Body of pancreas (tissue), 4 donors: ENCODE results near the gene SKOR1. TPM values are rescaled to one million over a fixed set of nuclear protein-coding genes. Genes with fewer than 3 reads are reported as not detected.

Source experiments
- ATAC-seq: fragments of 150-250 bp; one replicate; pipeline ENCODE4 v1.9.1; 2016
- DNase-seq, 4 donors: peaks; one replicate each; pipeline ENCODE4 v3.0.0-alpha.2; 2019
- H3K27ac ChIP-seq, 4 donors: fragments of 200-600 bp; sonication (generic); 1 replicate in 3 of 4; 2 replicates in 1 of 4; pipeline versions ENCODE4 v1.5.1 to v1.6.1; 2016 to 2019; ENCODE audit warnings: mild to moderate bottlenecking in 1 of 4, mixed read lengths in 1 of 4, moderate library complexity in 1 of 4
- H3K27me3 ChIP-seq, 2 donors: fragments of 200-600 bp; sonication (generic); one replicate each; pipeline ENCODE4 v1.6.0; 2016; ENCODE audit warnings: mild to moderate bottlenecking in 1 of 2
- H3K36me3 ChIP-seq, 2 donors: fragments of 200-600 bp; sonication (generic); replicated peaks in 1 of 2; 2 replicates each; pipeline ENCODE4 v1.5.1; 2016; ENCODE audit warnings: low read depth in 2 of 2; ENCODE audit not compliant: insufficient read depth in 1 of 2
- H3K4me1 ChIP-seq: fragments of 200-600 bp; sonication (generic); one replicate; pipeline ENCODE4 v1.6.0; 2016
- H3K4me3 ChIP-seq, 2 donors: fragments of 200-600 bp; sonication (generic); 1 replicate in 1 of 2; 2 replicates in 1 of 2; pipeline ENCODE4 v1.5.1; 2016 to 2019
- H3K9me3 ChIP-seq, 3 donors: fragments of 200-600 bp; sonication (generic); 1 replicate in 2 of 3; 2 replicates in 1 of 3; pipeline ENCODE4 v1.5.1; 2016
- POLR2A ChIP-seq, 3 donors: fragments of 450-650 bp; IDR thresholded peaks; one replicate each; pipeline ENCODE4 v1.6.1; 2016; ENCODE audit warnings: antibody characterized with exemption in 3 of 3, mild to moderate bottlenecking in 2 of 3
- WGBS, 2 donors: methylation state at CpG; one replicate each; pipeline ENCODE4 v1.1.5; 2017; 5-methylcytosine and 5-hydroxymethylcytosine counted together
- intact Hi-C: fragments of 100-400 bp; cut with DNase I; formaldehyde crosslinking; loops from one replicate; pipeline ENCODE4 v1.15.1; 2023
- total RNA-seq, 2 donors: library from RNA; depleted of rRNA; stranded (reverse); fragments of >200 nt; gene quantifications; one replicate each; pipeline ENCODE4 v1.1.0, GENCODE V29; 2016
- TF ChIP-seq, protein P1 (sequence below), 7 experiments: fragments of 450-650 bp in 4 of 7; fragments of 200-600 bp in 3 of 7; sonication (generic) in 3 of 7; IDR thresholded peaks; one replicate each; pipeline ENCODE4 v1.5.1; 2016 to 2019; ENCODE audit warnings: antibody characterized with exemption in 7 of 7

The SKOR1 gene
- total RNA-seq, 2 donors from 2014 or later, result under 0.01 to 0.78 TPM

DNA sequence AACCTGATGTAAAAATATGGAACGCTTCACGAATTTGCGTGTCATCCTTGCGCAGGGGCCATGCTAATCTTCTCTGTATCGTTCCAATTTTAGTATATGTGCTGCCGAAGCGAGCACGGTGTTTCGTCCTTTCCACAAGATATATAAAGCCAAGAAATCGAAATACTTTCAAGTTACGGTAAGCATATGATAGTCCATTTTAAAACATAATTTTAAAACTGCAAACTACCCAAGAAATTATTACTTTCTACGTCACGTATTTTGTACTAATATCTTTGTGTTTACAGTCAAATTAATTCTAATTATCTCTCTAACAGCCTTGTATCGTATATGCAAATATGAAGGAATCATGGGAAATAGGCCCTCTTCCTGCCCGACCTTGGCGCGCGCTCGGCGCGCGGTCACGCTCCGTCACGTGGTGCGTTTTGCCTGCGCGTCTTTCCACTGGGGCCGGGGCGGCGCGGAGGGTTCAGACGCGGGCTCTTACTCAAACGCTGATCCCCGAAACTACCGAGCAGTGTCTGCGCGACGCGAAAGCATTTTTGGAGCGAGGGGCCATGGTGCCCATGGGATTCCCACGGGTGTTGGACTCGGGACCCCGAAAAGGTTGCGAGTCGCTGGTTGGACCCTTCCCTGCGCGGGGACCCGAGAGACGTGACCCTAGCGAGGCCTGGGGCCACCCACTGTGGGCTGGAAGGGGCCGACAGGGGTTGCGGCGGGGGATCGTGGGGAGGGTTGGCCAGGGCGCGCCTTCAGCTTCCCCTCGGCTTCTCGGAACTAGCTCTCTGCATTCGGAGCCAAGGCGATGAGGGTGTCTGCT lies 14.8 kb downstream of the SKOR1 start, which contains the start of gene RNU6-1:
TSS of gene RNU6-1 (minus strand) at position 117 of the 820 bp plus-strand sequence.
- Histone ChIP-seq H3K27me3 (peaks cover 0 to 10% of the 10 kb centered on the region in 2 donors), H3K4me1 (peaks cover 32% of the 10 kb centered on the region), H3K9me3 (no peaks in the 10 kb centered on the region), H3K36me3 (no peaks in the 10 kb centered on the region), H3K4me3 (peak within 1 kb of the TSS; percentile 59 to 94), H3K27ac (peak within 1 kb of the TSS; percentile 96 to 98 (median 97))
- DNase-seq (peak; percentile 92 to 95 (median 93)), ATAC-seq (peak; percentile 91)
- 1% methylated on average over 59 to 62 of the region's 62 CpGs for WGBS, 2 donors
- peak; percentile 64 to 90 (median 89) for TF ChIP-seq POLR2A (IDR thresholded peaks at IDR 0.05)
- TF ChIP-seq, protein P1, sequence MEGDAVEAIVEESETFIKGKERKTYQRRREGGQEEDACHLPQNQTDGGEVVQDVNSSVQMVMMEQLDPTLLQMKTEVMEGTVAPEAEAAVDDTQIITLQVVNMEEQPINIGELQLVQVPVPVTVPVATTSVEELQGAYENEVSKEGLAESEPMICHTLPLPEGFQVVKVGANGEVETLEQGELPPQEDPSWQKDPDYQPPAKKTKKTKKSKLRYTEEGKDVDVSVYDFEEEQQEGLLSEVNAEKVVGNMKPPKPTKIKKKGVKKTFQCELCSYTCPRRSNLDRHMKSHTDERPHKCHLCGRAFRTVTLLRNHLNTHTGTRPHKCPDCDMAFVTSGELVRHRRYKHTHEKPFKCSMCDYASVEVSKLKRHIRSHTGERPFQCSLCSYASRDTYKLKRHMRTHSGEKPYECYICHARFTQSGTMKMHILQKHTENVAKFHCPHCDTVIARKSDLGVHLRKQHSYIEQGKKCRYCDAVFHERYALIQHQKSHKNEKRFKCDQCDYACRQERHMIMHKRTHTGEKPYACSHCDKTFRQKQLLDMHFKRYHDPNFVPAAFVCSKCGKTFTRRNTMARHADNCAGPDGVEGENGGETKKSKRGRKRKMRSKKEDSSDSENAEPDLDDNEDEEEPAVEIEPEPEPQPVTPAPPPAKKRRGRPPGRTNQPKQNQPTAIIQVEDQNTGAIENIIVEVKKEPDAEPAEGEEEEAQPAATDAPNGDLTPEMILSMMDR (IDR thresholded peaks at IDR 0.05), result no peak
- intact Hi-C loops, result loop anchor here (10.0 kb wide), 1 partner anchor 885 kb away; no protein-coding TSS in a partner anchor

DNA sequence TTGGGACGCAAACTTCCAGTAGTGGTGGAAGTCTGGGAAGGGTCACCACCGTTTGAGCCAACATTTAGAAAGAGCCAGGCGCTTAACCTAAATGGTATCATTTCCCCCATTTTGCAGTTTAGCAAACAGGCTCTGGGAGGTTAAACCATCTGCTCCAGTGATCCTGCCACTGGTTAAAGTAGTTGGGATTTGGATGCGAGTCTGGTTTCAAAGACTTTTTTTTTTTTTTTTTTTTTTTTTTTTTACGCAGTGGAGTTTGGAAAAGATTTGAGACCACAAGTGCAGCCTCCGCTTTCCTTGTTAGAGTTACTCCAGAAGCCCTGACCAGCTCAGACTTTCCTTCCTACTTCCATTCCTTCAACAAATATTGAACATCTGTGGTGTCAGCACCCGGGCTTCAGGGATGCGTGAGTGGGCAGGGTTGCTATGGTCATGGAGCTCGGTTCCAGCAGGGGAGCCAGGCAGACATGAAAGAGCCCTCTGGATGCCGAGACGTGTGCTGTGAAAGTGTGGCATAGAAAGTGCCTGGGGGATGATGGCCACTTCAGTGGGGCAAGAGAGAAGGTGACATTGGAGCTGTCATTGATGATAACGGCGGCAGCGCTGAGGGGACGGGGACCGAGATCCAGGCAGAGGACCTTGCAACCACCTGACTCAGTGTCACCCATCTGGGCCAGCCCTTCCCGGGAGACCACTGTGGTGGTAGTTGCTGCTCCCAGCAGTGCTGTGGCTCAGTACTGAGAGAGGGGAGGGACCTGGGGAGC lies 15.6 kb downstream of the SKOR1 start:
- H3K9me3 ChIP-seq, result no peaks in the 10 kb centered on the region
- ATAC-seq (peak; percentile 5), DNase-seq (peak; percentile 38 to 57 (median 50))
- no peak for TF ChIP-seq POLR2A (IDR thresholded peaks at IDR 0.05)
- TF ChIP-seq, protein P1 (IDR thresholded peaks at IDR 0.05), result no peak
- peak overlapping the region; percentile 96 to 98 (median 97) for H3K27ac ChIP-seq
- intact Hi-C loops, result no loop called here
- H3K4me1 ChIP-seq, result peaks cover 24% of the 10 kb centered on the region
- 0 to 2% methylated on average over 9 to 17 of the region's 17 CpGs for WGBS, 2 donors
- no peaks in the 10 kb centered on the region for H3K36me3 ChIP-seq
- H3K4me3 ChIP-seq, result peak overlapping the region; percentile 59 to 94
- H3K27me3 ChIP-seq, result peaks cover 0 to 2% of the 10 kb centered on the region in 2 donors

DNA sequence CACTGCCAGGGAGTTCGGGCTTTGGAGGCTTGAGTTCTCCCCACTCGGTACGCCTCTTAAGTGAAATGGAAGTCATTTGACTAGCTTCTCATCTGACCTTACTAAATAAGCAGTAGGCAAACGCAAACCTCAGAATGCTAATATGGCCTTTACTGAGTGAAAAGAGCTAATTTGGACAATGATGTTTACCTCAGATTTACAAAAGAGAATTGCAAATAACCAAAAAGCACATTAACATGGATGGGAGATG lies 16.1 kb downstream of the SKOR1 start:
- 45 to 56% methylated on average over 4 of the region's 4 CpGs for WGBS, 2 donors
- intact Hi-C loops, result no loop called here
- peaks cover 19% of the 10 kb centered on the region for H3K4me1 ChIP-seq
- no peak overlapping the region for H3K4me3 ChIP-seq
- ATAC-seq, result no peak
- no peak for DNase-seq
- no peaks in the 10 kb centered on the region for H3K27me3 ChIP-seq
- no peaks in the 10 kb centered on the region for H3K36me3 ChIP-seq
- TF ChIP-seq, protein P1 (IDR thresholded peaks at IDR 0.05), result no peak
- TF ChIP-seq POLR2A (IDR thresholded peaks at IDR 0.05), result no peak
- no peak overlapping the region for H3K27ac ChIP-seq
- no peaks in the 10 kb centered on the region for H3K9me3 ChIP-seq

DNA sequence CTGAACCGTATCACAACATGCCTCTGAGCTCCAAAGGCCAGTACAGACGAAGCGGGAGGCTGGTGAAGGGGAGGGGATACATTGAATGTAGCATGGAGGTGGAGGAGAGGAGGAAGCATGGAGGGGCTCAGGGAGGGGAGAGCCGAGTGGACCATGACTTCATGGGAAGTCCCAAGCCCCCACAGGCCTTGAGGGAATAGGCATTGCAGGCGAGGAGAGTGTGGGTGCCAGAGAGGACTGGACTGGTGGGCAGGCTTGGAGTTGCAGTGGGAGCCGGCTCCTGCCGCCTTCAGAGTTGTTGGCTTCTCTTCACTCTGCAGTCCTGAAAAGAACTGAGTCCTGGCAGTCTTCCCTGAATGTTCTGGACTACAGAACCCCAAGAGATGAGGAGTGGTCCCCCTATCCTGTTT lies 17.8 kb downstream of the SKOR1 start:
- WGBS, 2 donors, result 81 to 94% methylated on average over 7 of the region's 7 CpGs
- no peak for DNase-seq
- H3K27me3 ChIP-seq, result no peaks in the 10 kb centered on the region
- H3K9me3 ChIP-seq, result no peaks in the 10 kb centered on the region
- no peak overlapping the region for H3K27ac ChIP-seq
- H3K4me1 ChIP-seq, result peaks cover 18% of the 10 kb centered on the region
- H3K4me3 ChIP-seq, result no peak overlapping the region
- ATAC-seq, result no peak
- H3K36me3 ChIP-seq, result no peaks in the 10 kb centered on the region
- TF ChIP-seq, protein P1 (IDR thresholded peaks at IDR 0.05), result no peak
- TF ChIP-seq POLR2A (IDR thresholded peaks at IDR 0.05), result no peak
- intact Hi-C loops, result no loop called here
